ENCODE measurements around the gene TMEM127. TPM values are rescaled to one million over a fixed set of nuclear protein-coding genes. Genes with fewer than 3 reads are reported as not detected.
A peak's percentile ranks its signal among the peaks of the same experiment; 100 is the strongest.

Gene TMEM127
- total RNA-seq, 1 donor from 2014 or later = 12.4 TPM

GRCh38 chr2:96204836-96205624 lies 60.8 kb downstream of the TMEM127 start:
- DNase-seq = peak; percentile 81

- DNase-seq = no peak
Measured at GRCh38 chr2:96203130-96204028, 62.4 kb downstream of the TMEM127 start.

GRCh38 chr2:96202152-96202854 lies 63.5 kb downstream of the TMEM127 start:
- no peak for DNase-seq

- DNase-seq = no peak
Measured at GRCh38 chr2:96201338-96201737, 64.5 kb downstream of the TMEM127 start.

GRCh38 chr2:96198921-96199320 lies 66.9 kb downstream of the TMEM127 start:
- DNase-seq = no peak

Other genes starting within 250 kb of the TMEM127 start
- gene GPAT2, start 231.1 kb downstream of the TMEM127 start, total RNA-seq = 1.2 TPM
- gene ADRA2B, start 149.4 kb downstream of the TMEM127 start, total RNA-seq = 2.0 TPM
- 0.30 TPM for gene ASTL, start 127.5 kb downstream of the TMEM127 start, total RNA-seq
- 59.4 TPM for gene DUSP2, start 120.6 kb downstream of the TMEM127 start, total RNA-seq
- 76.2 TPM for gene STARD7, start 57.2 kb downstream of the TMEM127 start, total RNA-seq
- 46.0 TPM for gene CIAO1, start 228 bp upstream of the TMEM127 start, total RNA-seq
- 61.2 TPM for gene SNRNP200, start 39.5 kb upstream of the TMEM127 start, total RNA-seq
- gene ITPRIPL1, start 59.3 kb upstream of the TMEM127 start, total RNA-seq = 6.1 TPM
- gene NCAPH, start 69.8 kb upstream of the TMEM127 start, total RNA-seq = 8.6 TPM
- gene NEURL3, start 239.4 kb upstream of the TMEM127 start, total RNA-seq = 0.10 TPM

All from skin of body (tissue), 2 donors.